BE2C (cell line): Measurements from ENCODE around the gene IFITM1.

Experiments
- DNase-seq: peaks from one replicate; pipeline ENCODE4 v3.0.0-alpha.2; 2020
- H3K27me3 ChIP-seq: fragments of 250-450 bp; sonication (Bioruptor Pico); 2 replicates; pipeline ENCODE4 v1.5.1; 2020; ENCODE audit warnings: mild to moderate bottlenecking
- H3K36me3 ChIP-seq: fragments of 250-450 bp; sonication (Bioruptor Pico); 2 replicates; pipeline ENCODE4 v1.5.1; 2020; ENCODE audit warnings: mild to moderate bottlenecking
- H3K4me1 ChIP-seq: fragments of 250-450 bp; sonication (Bioruptor Pico); 2 replicates; pipeline ENCODE4 v1.5.1; 2020
- H3K4me3 ChIP-seq: 2 replicates; pipeline ENCODE4 v1.5.1; 2011; ENCODE audit warnings: low read depth, low read length
- H3K9me3 ChIP-seq: fragments of 250-450 bp; sonication (Bioruptor Pico); 2 replicates; pipeline ENCODE4 v1.5.1; 2020
- TF ChIP-seq, protein P1 (sequence below): IDR thresholded peaks from 2 replicates; pipeline ENCODE4 v1.5.1; 2012; ENCODE audit warnings: mild to moderate bottlenecking, low read depth, low read length

Gene IFITM1

DNA sequence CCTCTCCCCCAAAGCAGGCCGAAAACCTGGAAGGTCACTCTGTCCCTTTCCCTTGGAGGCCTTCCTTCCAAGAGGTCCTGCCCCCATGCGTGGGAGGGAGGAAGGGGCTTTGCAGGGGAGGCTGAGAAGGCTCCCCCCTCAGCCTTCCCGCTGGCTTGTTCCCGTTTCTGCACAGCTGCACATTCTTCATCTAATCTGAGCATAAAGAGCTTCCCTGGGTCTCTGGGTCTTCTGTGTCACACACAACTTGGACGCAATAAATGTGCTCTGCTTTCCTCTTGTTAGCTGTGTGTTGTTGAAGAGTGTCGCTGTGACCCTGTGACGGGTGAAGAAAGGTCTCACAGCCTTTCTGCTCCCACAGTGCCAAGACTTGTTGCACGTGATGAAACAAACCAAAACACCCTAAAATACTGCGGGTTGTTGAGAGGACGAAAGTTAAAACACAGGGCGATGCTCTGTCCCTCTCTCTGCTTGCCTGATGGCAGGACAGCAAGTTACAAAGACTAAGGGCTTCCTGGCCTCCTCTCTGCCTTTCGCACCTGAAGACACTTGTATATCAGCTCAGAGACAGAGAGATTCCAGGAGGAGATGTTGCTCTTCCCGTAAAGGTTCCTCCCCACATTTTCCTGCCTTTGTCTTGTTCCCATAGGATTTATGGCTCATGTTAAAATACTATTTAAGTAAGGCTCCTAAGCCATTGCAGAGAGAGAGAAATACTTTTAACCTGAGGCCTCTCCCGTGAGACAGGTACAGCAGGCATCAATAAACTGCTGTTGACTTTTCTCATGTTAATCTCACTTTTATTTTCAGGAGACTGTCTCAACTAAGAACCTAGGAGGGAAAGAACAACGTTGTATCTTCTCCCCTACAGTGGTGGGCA lies 22.2 kb downstream of the IFITM1 start:
- H3K27me3 ChIP-seq = no peaks in the 10 kb centered on the region
- no peaks in the 10 kb centered on the region for H3K36me3 ChIP-seq
- H3K9me3 ChIP-seq = no peaks in the 10 kb centered on the region
- TF ChIP-seq, protein P1, sequence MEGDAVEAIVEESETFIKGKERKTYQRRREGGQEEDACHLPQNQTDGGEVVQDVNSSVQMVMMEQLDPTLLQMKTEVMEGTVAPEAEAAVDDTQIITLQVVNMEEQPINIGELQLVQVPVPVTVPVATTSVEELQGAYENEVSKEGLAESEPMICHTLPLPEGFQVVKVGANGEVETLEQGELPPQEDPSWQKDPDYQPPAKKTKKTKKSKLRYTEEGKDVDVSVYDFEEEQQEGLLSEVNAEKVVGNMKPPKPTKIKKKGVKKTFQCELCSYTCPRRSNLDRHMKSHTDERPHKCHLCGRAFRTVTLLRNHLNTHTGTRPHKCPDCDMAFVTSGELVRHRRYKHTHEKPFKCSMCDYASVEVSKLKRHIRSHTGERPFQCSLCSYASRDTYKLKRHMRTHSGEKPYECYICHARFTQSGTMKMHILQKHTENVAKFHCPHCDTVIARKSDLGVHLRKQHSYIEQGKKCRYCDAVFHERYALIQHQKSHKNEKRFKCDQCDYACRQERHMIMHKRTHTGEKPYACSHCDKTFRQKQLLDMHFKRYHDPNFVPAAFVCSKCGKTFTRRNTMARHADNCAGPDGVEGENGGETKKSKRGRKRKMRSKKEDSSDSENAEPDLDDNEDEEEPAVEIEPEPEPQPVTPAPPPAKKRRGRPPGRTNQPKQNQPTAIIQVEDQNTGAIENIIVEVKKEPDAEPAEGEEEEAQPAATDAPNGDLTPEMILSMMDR = no peak
- no peak for DNase-seq
- no peak overlapping the region for H3K4me3 ChIP-seq
- no peaks in the 10 kb centered on the region for H3K4me1 ChIP-seq

DNA sequence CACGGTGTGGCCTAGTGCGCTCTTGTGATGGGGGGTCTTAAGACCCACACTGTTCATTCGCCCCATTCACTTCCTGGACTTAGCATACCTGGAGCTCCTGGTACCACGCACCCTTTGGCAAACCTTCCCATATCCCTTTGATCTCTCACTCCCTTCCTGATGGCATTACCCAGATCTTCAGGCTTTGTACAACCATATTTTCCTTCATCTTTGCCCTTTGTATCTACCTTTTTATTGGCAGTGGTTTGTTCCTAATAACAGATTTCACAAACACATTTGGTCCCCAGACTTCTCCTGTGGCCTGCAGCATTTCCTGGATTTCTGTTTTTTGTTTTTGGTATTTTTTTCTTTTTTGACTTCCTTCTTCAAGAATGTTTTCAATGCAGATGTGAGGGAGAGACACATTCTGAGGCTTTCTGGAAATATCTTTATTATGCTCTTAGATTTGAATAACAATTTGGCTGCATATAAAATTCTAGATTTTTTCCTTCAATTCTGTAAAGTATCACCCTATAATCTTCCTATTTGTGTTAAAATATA lies 22.9 kb downstream of the IFITM1 start:
- Histone ChIP-seq H3K36me3 (no peaks in the 10 kb centered on the region), H3K27me3 (no peaks in the 10 kb centered on the region), H3K9me3 (no peaks in the 10 kb centered on the region), H3K4me1 (no peaks in the 10 kb centered on the region), H3K4me3 (no peak overlapping the region)
- TF ChIP-seq, protein P1 = no peak
- no peak for DNase-seq

DNA sequence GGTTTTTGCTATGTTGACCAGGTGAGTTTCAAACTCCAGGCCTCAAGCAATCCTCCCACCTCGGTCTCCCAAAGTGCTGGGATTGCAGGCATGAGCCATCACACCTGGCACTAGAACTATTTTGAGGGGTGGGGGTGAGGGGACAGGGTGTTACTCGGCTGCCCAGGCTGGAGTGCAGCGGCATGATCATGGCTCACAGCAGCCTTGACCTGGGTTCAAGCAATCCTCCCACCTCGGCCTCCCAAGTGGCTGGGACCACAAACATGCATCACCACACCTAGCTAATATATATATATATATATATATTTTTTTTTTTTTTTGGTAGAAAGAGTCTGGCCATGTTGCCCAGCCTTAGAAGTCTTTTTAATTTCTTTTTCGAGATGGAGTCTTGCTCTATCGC lies 23.9 kb downstream of the IFITM1 start:
- no peak overlapping the region for H3K4me3 ChIP-seq
- no peaks in the 10 kb centered on the region for H3K9me3 ChIP-seq
- TF ChIP-seq, protein P1 = no peak
- DNase-seq = no peak
- no peaks in the 10 kb centered on the region for H3K36me3 ChIP-seq
- no peaks in the 10 kb centered on the region for H3K4me1 ChIP-seq
- H3K27me3 ChIP-seq = no peaks in the 10 kb centered on the region

DNA sequence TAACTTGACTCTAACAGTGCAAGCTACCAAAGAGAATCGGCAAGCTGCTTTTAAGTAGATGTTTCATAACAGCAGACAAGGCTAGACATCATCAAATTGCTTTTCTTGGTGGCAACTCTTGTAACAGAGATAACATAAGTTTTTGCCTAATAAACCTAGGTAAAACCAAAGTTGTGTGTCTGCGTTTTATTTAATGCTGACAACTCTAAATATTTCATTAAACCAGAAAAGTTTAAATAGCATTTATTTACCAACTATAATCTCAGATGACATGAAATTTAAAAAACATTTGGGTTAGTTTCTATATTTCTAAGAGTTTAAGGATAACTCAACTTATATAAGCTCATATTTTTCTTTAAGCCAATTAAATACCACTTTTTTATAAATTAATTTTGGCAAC lies 26.1 kb downstream of the IFITM1 start:
- no peak for DNase-seq
- TF ChIP-seq, protein P1 = no peak
- Histone ChIP-seq H3K4me3 (no peak overlapping the region), H3K4me1 (no peaks in the 10 kb centered on the region), H3K9me3 (no peaks in the 10 kb centered on the region), H3K36me3 (no peaks in the 10 kb centered on the region), H3K27me3 (no peaks in the 10 kb centered on the region)

DNA sequence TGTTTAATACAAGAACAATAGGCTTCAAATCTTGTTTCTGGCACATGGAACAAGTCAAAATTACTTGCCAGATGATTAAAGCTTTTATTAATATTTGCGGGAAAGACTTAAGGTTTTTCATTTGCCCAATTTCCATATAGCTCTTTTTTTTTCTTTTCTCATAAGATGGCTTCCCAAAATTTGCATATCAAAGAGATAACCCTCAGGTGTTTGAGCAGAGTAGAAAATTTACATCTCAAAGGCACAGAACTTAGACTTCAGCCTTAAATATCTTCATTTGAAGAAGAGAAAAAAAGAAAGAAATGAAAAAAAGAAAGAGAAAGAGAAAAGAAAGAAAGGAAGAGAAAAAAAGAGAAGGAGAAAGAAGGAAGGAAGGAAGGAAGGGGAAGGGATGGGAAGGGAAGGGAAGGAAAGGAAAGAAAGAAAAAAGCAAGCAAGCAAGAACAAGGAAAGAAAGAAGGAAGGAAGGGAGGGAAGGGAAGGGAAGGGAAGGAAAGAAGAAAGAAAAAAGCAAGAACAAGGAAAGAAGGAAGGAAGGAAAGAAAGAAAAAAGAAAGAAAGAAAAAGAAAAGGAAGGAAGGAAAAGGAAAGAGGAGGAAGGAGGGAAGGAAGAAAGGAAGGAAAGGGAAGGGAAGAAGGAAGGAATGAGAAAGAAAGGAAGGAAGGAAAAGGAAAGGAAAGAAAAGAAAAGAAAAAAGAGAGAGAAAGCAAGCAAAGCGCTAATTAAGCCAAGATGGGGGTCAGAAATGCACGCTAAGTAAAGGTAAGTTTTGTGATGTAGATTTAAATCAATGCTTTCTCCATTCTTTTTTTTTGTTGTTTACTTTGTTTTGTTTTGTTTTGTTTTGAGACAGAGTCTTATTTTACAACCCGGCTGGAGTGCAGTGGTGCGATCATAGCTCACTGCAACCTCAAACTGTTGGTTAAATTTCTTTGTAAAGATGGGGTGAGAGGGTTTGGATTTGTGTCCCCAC lies 27.0 kb downstream of the IFITM1 start:
- H3K27me3 ChIP-seq = no peaks in the 10 kb centered on the region
- H3K4me3 ChIP-seq = no peak overlapping the region
- H3K9me3 ChIP-seq = no peaks in the 10 kb centered on the region
- TF ChIP-seq, protein P1 = no peak
- no peak for DNase-seq
- H3K36me3 ChIP-seq = no peaks in the 10 kb centered on the region
- H3K4me1 ChIP-seq = no peaks in the 10 kb centered on the region
